Gastrocnemius medialis (tissue), 4 donors: Measurements from ENCODE around the gene CRYBG1.

ENCODE experiments used
- CTCF ChIP-seq, 5 experiments: fragments of 450-650 bp in 3 of 5; fragments of 200-600 bp in 2 of 5; sonication (generic) in 2 of 5; IDR thresholded peaks in 4 of 5; conservative IDR thresholded peaks in 1 of 5; 1 replicate in 4 of 5; 2 replicates in 1 of 5; pipeline ENCODE4 v1.5.1; 2016 to 2019; ENCODE audit warnings: antibody characterized with exemption in 5 of 5, mild to moderate bottlenecking in 3 of 5, moderate library complexity in 3 of 5
- POLR2A ChIP-seq, 2 donors: fragments of 450-650 bp; IDR thresholded peaks; one replicate each; pipeline ENCODE4 v1.6.1; 2017; ENCODE audit warnings: antibody characterized with exemption in 2 of 2, mild to moderate bottlenecking in 2 of 2, moderate library complexity in 2 of 2

GRCh38 chr6:106486236-106486635 lies 125.7 kb downstream of the CRYBG1 start:
- no peak for TF ChIP-seq POLR2A (IDR thresholded peaks at IDR 0.05)
- TF ChIP-seq CTCF (IDR thresholded peaks at IDR 0.05 in 4 of 5, conservative IDR thresholded peaks at IDR 0.05 in 1 of 5): no peak
